Natural killer cell (primary cell): ENCODE measurements around the gene SORBS2. TPM values are rescaled to one million over a fixed set of nuclear protein-coding genes. Genes with fewer than 3 reads are reported as not detected.

Experiments used
- ATAC-seq, 3 donors: fragments of 150-1000 bp in 2 of 3; fragments of 200-7000 bp in 1 of 3; cut with Tn5 transposase; 1 replicate in 1 of 3; 2 replicates in 2 of 3; pipeline ENCODE4 v1.10.0; 2021; ENCODE audit warnings: mild to moderate bottlenecking in 2 of 3, moderate library complexity in 2 of 3
- DNase-seq, 2 donors: peaks; one replicate each; pipeline versions ENCODE4 v3.0.0 to v3.0.0-alpha.2; 2013 to 2021; ENCODE audit warnings: mixed read lengths in 1 of 2
- H3K27ac ChIP-seq: one replicate; pipeline ENCODE4 v1.5.1; 2013; ENCODE audit warnings: mild to moderate bottlenecking, low read length
- H3K27me3 ChIP-seq: one replicate; pipeline ENCODE4 v1.6.1; 2013; ENCODE audit warnings: low read length; ENCODE audit not compliant: control insufficient read depth, insufficient read depth
- H3K36me3 ChIP-seq: one replicate; pipeline ENCODE4 v1.6.1; 2013; ENCODE audit warnings: low read length; ENCODE audit not compliant: control insufficient read depth, insufficient read depth
- H3K4me1 ChIP-seq: one replicate; pipeline ENCODE4 v1.6.1; 2013; ENCODE audit warnings: low read length; ENCODE audit not compliant: control insufficient read depth, insufficient read depth
- H3K4me3 ChIP-seq: one replicate; pipeline ENCODE4 v1.5.1; 2013; ENCODE audit warnings: low read length
- H3K9me3 ChIP-seq: one replicate; pipeline ENCODE4 v1.6.1; 2013; ENCODE audit warnings: low read length; ENCODE audit not compliant: control insufficient read depth, insufficient read depth
- H3K27ac Mint-ChIP-seq, 2 donors: one replicate each; pipeline ENCODE4 v1.8.0; 2022; ENCODE audit warnings: mild to moderate bottlenecking in 2 of 2, mixed read lengths in 2 of 2, moderate library complexity in 1 of 2
- H3K27me3 Mint-ChIP-seq, 2 donors: one replicate each; pipeline ENCODE4 v1.8.0; 2022; ENCODE audit warnings: low read depth in 2 of 2, mixed read lengths in 2 of 2
- H3K36me3 Mint-ChIP-seq: one replicate; pipeline ENCODE4 v1.8.0; 2022; ENCODE audit warnings: mixed read lengths
- H3K4me1 Mint-ChIP-seq, 2 donors: one replicate each; pipeline ENCODE4 v1.8.0; 2022; ENCODE audit warnings: mixed read lengths in 2 of 2
- H3K4me3 Mint-ChIP-seq: one replicate; pipeline ENCODE4 v1.8.0; 2022; ENCODE audit warnings: mild to moderate bottlenecking, moderate library complexity, mixed read lengths
- H3K9me3 Mint-ChIP-seq, 2 donors: one replicate each; pipeline ENCODE4 v1.8.0; 2022; ENCODE audit warnings: mixed read lengths in 2 of 2
- CTCF ChIP-seq: fragments of 200-600 bp; IDR thresholded peaks from one replicate; pipeline ENCODE4 v1.8.0; 2022; ENCODE audit warnings: antibody characterized with exemption
- WGBS: methylation state at CpG from one replicate; pipeline ENCODE4 v1.1.7; 2013; ENCODE audit warnings: missing lambda C conversion rate; ENCODE audit not compliant: insufficient coverage; 5-methylcytosine and 5-hydroxymethylcytosine counted together
- intact Hi-C: fragments of 100-400 bp; cut with micrococcal nuclease; formaldehyde crosslinking; loops from one replicate; pipeline ENCODE4 v1.14.2; 2022
- total RNA-seq, 4 donors: library from RNA; stranded (reverse); fragments of 120-200 nt in 1 of 4; gene quantifications; one replicate each; pipeline versions ENCODE4 v1.2.3 to v1.2.4, GENCODE V29; 2013 to 2022

SORBS2 gene
- total RNA-seq, 3 donors from 2014 or later (not counting 1 experiment from before 2014, with no cell fraction given): 10.2 to 15.6 (median 13.5) TPM

- Mint-ChIP-seq H3K27ac (no peak overlapping the region), H3K9me3 (peaks cover 0 to 2% of the 10 kb centered on the region in 2 donors), H3K27me3 (peaks cover 18 to 19% of the 10 kb centered on the region in 2 donors), H3K36me3 (no peaks in the 10 kb centered on the region), H3K4me1 (no peaks in the 10 kb centered on the region), H3K4me3 (no peak overlapping the region)
- Histone ChIP-seq H3K9me3 (no peaks in the 10 kb centered on the region), H3K4me3 (no peak overlapping the region), H3K36me3 (no peaks in the 10 kb centered on the region), H3K27ac (no peak overlapping the region), H3K4me1 (peaks cover 6% of the 10 kb centered on the region), H3K27me3 (no peaks in the 10 kb centered on the region)
- WGBS: 60% methylated on average over 1 of the region's 2 CpGs
- intact Hi-C loops: no loop called here
- no peak for TF ChIP-seq CTCF
- ATAC-seq: no peak
- no peak for DNase-seq
Observed at GRCh38 chr4:185728893-185729292, 83.1 kb downstream of the SORBS2 start.

- Histone ChIP-seq H3K27ac (no peak overlapping the region), H3K4me1 (peaks cover 2% of the 10 kb centered on the region), H3K9me3 (no peaks in the 10 kb centered on the region), H3K36me3 (no peaks in the 10 kb centered on the region), H3K4me3 (no peak overlapping the region), H3K27me3 (no peaks in the 10 kb centered on the region)
- H3K9me3 Mint-ChIP-seq: no peaks in the 10 kb centered on the region
- WGBS: 86% methylated on average over 8 of the region's 8 CpGs
- H3K27me3 Mint-ChIP-seq: peaks cover 8 to 14% of the 10 kb centered on the region in 2 donors
- ATAC-seq: no peak
- no peaks in the 10 kb centered on the region for H3K4me1 Mint-ChIP-seq
- DNase-seq: no peak
- no peak overlapping the region for H3K27ac Mint-ChIP-seq
- no peak for TF ChIP-seq CTCF
- H3K4me3 Mint-ChIP-seq: no peak overlapping the region
- H3K36me3 Mint-ChIP-seq: no peaks in the 10 kb centered on the region
- intact Hi-C loops: no loop called here
Observed at GRCh38 chr4:185726931-185727330, 85.1 kb downstream of the SORBS2 start.

- H3K27me3 Mint-ChIP-seq: peaks cover 6 to 13% of the 10 kb centered on the region in 2 donors
Observed at GRCh38 chr4:185723631-185724260, 88.2 kb downstream of the SORBS2 start.

More at GRCh38 chr4:185723631-185724260, 88.2 kb downstream of the SORBS2 start:
- WGBS: 13% methylated on average over 6 of the region's 6 CpGs
- Histone ChIP-seq H3K27ac (no peak overlapping the region), H3K4me1 (no peaks in the 10 kb centered on the region), H3K9me3 (no peaks in the 10 kb centered on the region), H3K36me3 (no peaks in the 10 kb centered on the region), H3K27me3 (no peaks in the 10 kb centered on the region), H3K4me3 (no peak overlapping the region)
- Mint-ChIP-seq H3K36me3 (no peaks in the 10 kb centered on the region), H3K4me1 (no peaks in the 10 kb centered on the region), H3K9me3 (no peaks in the 10 kb centered on the region), H3K4me3 (no peak overlapping the region), H3K27ac (no peak overlapping the region)
- ATAC-seq (no peak), DNase-seq (no peak)
- no peak for TF ChIP-seq CTCF
- intact Hi-C loops: no loop called here
